GM13976 (cell line): ENCODE results near the gene RGS18.

Experiments used
- DNase-seq: peaks from one replicate; pipeline ENCODE4 v3.0.0; 2012; ENCODE audit warnings: low spot score
- in situ Hi-C: fragments of 300-500 bp; cut with MboI; formaldehyde crosslinking; loops from one replicate; pipeline ENCODE4 v1.12.0; 2022; ENCODE audit warnings: low sequenced_read_pairs, mixed read lengths, inconsistent platforms; ENCODE audit not compliant: unreplicated experiment
- TF ChIP-seq, protein P1 (sequence below): IDR thresholded peaks from 2 replicates; pipeline ENCODE4 v1.5.1; 2012; ENCODE audit warnings: borderline replicate concordance, mild to moderate bottlenecking; ENCODE audit not compliant: insufficient read depth; ENCODE audit errors: extremely low read depth, missing control alignments, control extremely low read depth

The RGS18 gene, protein sequence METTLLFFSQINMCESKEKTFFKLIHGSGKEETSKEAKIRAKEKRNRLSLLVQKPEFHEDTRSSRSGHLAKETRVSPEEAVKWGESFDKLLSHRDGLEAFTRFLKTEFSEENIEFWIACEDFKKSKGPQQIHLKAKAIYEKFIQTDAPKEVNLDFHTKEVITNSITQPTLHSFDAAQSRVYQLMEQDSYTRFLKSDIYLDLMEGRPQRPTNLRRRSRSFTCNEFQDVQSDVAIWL

DNA sequence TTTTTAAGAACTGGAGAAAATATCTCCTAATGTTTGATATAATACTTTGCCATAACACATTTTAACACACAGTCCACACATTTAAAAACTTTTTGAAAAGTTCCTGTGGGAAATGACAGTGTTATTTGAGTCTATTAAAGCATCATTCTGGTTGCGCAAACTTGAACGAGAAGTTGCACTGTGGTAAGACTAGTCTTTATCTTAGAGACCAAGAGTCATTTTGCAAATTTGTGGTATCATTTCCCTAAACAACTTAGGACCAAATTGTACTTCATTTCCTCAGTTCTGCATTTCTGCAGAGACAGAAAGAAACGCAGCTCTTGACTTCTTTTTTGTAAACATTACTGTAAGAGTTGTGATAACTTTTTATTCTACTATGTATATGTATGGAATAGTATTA lies at the start of gene RGS18:
Gene RGS18 (plus strand): TSS at position 282 of the 400 bp plus-strand sequence. CDS start 176 bp downstream, outside the sequence.
- in situ Hi-C loops, result no loop called here
- TF ChIP-seq, protein P1, sequence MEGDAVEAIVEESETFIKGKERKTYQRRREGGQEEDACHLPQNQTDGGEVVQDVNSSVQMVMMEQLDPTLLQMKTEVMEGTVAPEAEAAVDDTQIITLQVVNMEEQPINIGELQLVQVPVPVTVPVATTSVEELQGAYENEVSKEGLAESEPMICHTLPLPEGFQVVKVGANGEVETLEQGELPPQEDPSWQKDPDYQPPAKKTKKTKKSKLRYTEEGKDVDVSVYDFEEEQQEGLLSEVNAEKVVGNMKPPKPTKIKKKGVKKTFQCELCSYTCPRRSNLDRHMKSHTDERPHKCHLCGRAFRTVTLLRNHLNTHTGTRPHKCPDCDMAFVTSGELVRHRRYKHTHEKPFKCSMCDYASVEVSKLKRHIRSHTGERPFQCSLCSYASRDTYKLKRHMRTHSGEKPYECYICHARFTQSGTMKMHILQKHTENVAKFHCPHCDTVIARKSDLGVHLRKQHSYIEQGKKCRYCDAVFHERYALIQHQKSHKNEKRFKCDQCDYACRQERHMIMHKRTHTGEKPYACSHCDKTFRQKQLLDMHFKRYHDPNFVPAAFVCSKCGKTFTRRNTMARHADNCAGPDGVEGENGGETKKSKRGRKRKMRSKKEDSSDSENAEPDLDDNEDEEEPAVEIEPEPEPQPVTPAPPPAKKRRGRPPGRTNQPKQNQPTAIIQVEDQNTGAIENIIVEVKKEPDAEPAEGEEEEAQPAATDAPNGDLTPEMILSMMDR, result no peak
- no peak for DNase-seq

DNA sequence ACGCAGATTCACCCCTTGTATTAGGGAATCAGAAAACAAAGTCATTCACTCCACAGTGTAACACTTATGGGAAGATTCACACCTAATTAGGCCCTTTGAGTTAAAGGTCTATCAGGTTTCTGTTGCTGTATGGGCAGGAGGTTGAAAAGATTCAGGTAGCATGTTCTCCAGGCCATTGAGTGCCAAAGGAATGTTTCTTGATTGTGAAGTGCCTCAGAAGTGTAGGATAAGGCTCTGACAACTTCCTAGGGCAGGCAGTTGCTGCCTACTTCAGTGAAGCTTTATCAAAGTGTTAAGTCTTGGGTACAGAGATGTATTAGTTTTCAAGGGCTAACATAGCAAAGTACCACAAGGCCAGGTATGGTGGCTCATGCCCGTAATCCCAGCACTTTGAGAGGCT lies 48.7 kb upstream of the RGS18 start:
- TF ChIP-seq, protein P1, result no peak
- in situ Hi-C loops, result no loop called here
- DNase-seq, result no peak

DNA sequence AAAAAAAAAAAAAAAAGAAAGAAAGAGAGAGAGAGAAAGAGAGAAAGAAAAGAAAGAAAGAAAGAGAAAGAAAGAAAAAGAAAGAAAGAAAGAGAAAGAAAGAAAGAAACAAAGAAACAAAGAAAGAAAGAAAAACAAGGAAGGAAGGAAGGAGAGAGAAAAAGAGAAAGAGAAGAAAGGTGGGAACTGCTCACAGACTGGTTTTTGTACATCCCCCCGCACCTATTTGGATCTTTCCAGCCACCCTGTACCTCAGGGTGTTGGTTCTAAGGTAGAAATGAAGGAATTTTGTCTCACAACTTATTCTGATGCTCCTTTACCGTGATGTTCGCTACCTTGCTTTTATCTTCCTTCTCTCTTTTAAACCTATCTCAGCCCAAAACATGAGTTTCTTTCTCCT lies 43.3 kb upstream of the RGS18 start:
- in situ Hi-C loops, result no loop called here
- TF ChIP-seq, protein P1, result no peak
- no peak for DNase-seq

DNA sequence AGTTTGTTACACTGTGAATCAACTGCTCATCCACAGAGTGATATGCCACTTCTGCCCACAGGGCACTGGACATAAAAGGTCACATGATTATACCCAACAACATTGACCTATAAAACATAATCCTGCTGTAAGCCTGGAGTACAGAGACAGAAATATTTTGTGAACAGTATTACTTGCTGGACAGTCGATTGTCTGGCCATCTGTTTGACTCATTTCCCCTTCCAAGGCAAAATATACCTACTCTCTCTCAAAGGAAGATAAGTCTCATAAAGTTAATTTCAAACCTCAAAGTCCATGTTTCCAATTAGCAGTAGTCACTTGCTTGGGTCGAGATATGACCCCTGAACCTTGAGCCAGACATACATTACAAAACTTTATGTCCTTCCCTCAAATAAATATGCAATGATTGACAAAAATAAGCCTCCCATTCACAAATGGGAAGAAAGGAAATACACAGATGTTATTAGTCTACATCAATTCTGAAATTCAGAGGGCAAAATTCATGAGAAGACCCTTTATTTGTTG lies 39.3 kb upstream of the RGS18 start:
- no peak for DNase-seq
- in situ Hi-C loops, result no loop called here
- TF ChIP-seq, protein P1, result no peak

GRCh38 chr1:192119701-192120100 lies 38.6 kb upstream of the RGS18 start:
- DNase-seq, result no peak
- in situ Hi-C loops, result no loop called here
- TF ChIP-seq, protein P1, result no peak

DNA sequence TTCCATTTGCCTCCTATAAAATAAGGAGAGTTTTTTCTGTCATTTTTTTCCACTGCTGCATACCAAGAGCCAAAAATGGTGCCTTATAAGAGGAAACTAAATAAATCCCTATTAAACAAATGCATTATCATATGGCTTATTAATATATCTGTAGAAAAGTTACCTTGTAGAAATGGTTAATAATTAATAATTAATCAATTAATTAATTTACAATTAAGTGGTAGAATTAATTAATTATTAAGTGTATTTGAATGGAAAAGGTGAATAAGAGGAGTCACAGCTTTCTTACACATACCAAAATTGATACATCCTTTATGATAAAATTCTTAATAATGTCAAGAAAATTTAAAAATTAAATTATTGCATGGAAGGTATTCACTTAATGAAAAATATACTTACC lies 35.6 kb upstream of the RGS18 start:
- in situ Hi-C loops, result no loop called here
- TF ChIP-seq, protein P1, result no peak
- DNase-seq, result no peak
